HG03025 (cell line): Measurements from ENCODE around the gene RCL1.

Experiments
- ATAC-seq: cut with Tn5 transposase; IDR thresholded peaks from one replicate; pipeline ENCODE4 v1.9.1; 2021; ENCODE audit warnings: mild to moderate bottlenecking, moderate library complexity; ENCODE audit not compliant: unreplicated experiment, low FRiP score

The RCL1 gene

GRCh38 chr9:4837261-4838188 is 44.8 kb downstream of the RCL1 start:
- ATAC-seq, result no peak

DNA sequence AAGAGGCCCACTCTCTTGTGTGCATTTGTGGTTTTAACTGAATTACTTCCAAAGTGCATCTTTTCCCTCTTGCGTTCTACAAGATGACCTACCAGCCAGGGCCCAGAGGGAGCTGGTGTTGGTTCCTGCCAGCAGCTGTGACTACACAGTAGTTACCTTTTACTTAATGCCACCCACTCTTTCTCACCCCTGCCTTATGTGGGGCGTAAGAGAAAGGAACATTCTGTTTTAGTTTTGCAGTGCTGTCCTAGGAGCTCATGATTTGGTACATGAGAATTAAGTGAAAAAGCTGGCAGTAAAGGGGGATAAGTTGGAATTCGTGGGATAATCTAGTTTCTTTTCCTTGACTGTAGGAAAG is 45.4 kb downstream of the RCL1 start:
- ATAC-seq, result no peak

GRCh38 chr9:4839470-4839912 is 46.7 kb downstream of the RCL1 start:
- ATAC-seq, result no peak

GRCh38 chr9:4840018-4840417 is 47.3 kb downstream of the RCL1 start:
- no peak for ATAC-seq

GRCh38 chr9:4842213-4842612 is 49.5 kb downstream of the RCL1 start:
- ATAC-seq, result no peak

GRCh38 chr9:4842734-4843133 is 50.0 kb downstream of the RCL1 start:
- no peak for ATAC-seq

DNA sequence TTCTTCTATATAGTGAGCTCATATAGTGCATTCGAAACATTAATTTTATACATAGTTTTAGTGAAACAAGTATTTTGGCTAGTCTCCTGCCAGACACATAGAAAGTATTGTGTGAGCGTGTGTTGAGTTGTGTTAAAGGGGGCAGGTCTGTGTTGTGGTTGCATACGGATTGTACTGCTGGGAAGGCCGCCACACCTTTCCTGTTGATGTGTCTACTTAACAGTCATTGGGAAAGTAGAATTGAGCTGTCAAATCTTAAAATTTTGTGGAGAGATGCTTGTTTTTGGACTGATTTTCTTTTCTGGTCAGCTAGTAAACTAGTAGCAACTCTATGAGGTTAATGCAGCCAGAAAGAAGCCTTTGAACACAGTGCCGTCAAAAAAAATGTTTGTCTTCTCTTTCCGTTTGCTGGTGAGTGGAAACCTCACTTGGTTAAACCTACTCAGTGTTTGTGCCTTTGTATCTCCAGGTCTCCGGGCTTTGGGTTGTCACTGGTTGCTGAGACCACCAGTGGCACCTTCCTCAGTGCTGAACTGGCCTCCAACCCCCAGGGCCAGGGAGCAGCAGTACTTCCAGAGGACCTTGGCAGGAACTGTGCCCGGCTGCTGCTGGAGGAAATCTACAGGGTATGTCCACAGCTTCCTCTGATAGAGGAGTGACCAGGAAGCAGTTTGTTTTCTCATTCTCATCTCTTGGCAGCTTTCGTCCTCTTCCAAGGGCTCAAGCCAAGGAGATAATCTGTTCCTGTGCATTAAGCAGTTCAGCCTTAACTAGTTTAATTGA is 51.5 kb downstream of the RCL1 start:
- no peak for ATAC-seq

DNA sequence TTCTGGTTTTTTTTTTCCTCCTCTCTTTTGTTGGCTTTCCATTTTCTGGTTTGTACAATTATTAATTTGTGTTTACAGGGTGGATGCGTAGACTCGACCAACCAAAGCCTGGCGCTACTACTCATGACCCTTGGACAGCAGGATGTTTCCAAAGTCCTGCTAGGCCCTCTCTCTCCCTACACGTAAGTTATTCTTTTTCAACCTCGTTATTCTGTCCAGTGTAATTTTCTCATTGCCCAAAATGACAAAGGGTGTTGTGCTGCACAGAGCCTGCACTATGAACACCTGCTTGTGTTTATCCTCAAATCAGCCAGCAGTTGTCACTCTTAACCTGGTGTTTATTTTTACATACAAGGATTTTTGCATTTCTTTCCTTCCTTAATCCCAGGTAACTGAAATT is 56.6 kb downstream of the RCL1 start:
- no peak for ATAC-seq

DNA sequence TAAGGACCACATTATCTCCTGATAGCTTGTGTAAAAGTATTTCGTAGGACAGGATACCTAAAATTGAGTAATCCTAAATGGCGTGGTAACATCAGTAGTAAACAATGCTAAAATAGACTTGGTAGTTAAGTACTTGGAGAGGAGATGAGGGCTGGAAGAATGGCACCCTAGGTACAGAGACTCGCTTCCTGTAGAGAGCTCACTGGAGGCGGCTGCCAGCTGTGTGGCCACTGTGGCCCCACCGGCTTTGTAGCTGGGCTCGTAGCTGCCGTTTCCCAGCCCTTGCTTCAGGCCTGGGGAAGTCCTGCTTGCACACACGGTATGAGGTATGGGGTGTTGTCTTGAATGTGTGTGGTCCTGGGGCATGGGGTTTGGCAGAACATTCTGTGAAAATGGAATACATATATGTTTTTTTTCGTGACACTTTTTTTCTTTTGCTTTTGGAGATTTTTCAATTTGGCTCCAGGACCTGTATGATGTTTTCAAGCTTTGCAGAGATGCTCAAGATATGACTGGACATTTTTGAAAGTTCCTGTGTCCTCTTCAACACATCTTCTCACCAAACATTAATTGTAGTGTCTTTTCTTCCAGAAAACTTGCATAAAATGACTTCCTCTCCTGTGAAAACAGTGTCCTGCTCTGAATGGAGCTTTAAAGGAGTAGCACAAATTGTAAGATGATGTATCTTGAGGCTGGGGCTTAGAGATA is 58.0 kb downstream of the RCL1 start:
- no peak for ATAC-seq

GRCh38 chr9:4852419-4852818 is 59.7 kb downstream of the RCL1 start:
- no peak for ATAC-seq

DNA sequence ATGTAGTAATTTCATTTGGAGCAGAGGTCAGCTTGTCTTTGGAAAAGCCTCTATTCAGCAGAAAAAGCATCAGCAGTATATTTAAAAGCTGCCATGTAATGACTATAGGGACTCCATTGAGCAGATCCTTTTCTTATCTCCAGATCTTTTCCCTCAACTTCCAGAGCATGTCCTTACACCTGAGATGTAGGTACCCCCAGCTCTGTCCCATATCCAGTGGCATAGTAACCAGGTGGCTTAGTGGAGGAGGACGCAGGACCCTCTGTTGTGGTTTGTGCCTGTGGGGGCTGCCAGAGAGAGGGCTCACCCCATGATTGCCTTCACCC is 61.5 kb downstream of the RCL1 start:
- ATAC-seq, result no peak

DNA sequence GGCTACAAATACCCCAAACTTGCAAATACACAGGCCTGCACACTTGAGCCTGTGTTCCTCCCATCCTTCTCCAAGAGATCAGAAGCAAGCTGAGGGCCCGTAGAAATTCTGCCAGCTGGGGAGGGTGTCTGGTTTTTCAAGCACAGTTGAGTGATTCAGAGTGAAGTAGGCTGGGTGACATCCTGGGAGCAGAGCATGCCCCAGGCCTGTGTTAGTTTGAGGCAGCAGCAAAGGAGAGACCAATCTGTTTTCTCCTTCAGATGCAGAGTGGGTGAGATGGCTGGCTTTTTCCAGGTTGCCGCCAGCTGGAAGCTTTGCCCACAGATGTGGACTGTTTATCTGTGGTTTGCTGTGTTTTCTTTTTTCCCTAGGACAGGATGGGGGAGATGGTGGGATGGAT is 63.1 kb downstream of the RCL1 start:
- ATAC-seq, result no peak

- ATAC-seq, result no peak
Measured at GRCh38 chr9:4857163-4857810, 64.5 kb downstream of the RCL1 start.

DNA sequence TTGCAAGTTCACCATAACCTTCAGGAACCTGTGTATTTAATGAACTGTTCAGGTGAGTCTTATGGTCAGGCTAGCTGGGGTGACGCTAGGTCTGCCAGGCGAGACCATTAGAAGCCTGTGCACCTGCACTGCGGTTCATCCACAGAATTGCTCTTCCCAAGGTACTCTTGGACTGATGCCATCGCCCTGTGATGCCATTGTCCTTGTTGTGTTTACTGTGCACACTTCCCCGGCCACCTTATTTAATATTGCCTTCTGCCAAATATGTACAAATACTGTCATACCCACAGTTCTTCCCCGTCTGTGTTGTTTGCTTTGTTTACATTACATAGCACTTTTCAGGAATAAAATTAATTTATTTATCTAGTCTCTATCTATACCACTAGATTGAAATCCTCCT is 66.3 kb downstream of the RCL1 start:
- no peak for ATAC-seq

DNA sequence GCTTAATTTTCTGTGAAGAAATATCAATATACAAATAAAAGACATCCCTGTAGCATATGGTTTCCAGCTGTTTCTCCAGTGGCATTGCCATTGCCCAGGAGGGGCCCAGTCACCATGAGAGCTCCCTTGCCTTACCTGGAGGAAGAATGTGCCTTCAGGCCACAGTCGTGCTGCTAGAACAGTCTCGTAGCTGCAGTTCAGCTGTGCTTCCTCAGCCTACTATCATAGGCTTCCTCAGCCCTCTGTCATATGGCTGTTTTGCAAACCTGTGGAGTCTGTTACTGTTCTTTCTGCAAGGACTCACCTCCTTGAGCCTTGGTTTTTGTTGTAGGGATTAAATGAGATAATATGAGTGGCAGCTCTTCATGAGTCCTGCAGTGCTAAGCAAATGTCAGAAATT is 67.6 kb downstream of the RCL1 start:
- ATAC-seq, result no peak

- ATAC-seq, result no peak
Measured at GRCh38 chr9:4861145-4861544, 68.4 kb downstream of the RCL1 start.

DNA sequence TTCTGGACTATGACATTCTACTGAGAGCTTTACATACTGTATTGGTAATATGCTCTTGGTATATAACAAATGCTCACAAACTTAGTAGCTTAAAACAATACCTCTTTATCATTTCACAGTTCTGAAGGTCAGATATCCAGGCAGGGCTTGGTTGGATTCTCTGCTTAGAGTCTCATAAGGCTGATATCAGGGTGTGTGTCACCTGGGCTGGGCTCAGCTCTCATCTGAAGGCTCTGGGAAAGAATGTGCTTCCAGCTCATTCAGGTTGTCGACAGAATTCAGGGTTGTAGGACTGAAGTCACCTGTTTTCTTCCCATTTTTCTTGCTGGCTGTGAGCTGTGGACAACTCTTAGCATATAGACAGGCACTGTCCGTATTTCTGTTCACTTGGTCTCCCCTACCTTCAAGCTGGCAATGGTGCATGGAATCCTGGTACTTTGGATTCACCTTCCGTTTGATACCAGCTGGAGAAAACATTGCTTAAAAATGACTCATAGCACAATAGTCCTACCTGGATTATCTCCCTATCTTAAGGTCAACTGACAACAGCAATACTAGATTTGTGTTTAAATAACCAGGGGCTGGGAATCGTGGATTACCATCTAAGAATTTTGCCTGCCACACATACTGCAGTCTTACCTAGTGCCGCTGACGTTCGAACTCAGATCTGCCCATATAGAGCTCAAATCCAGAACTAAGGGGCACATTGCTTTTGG is 69.2 kb downstream of the RCL1 start:
- no peak for ATAC-seq

- ATAC-seq, result no peak
Measured at GRCh38 chr9:4862506-4863250, 69.9 kb downstream of the RCL1 start.

DNA sequence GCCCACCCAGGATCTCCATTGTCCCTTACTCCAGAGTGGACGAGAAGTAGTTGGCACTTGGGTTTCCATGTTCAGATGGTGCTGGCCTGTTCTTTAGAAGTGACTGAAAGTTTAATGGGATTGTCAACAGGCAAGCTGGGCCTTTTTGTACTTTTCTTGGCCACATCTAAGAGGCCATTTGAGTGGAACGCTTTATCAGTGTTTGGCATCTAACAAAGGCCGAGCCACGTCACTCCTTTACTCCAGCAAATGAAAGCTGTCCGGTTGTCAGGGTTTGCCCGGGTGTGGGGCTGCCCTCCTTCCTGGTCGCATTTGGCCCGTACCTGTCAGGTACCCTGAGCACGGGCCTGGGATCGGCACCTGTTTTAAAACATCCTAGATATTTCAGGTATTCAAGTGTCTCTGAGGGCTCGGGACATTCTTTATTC is 71.5 kb downstream of the RCL1 start:
- no peak for ATAC-seq
